BJ (cell line): ENCODE data around the gene MTO1. TPM values are rescaled to one million over a fixed set of nuclear protein-coding genes. Genes with fewer than 3 reads are reported as not detected.
"Not testable (repeated sequence)": the region's sequence is repeated elsewhere in the genome, so short reads cannot be mapped to it uniquely, and the experiment has no call there.

Source experiments
- CTCF ChIA-PET: fragments of 350-600 bp; formaldehyde crosslinking; extraction: SDS; loops from one replicate; lab custom pipeline; 2021; ENCODE audit warnings: antibody characterized with exemption, inconsistent platforms; lab: Yijun Ruan, JAX
- POLR2A ChIA-PET: fragments of 300-600 bp; sonication (Branson Sonifier 250); formaldehyde crosslinking; extraction: SDS; loops from one replicate; lab custom pipeline; 2021; ENCODE audit warnings: antibody characterized with exemption; lab: Charles Lee
- DNase-seq: peaks from one replicate; pipeline ENCODE4 v3.0.0-alpha.2; 2011; ENCODE audit warnings: low read depth
- H3K27me3 ChIP-seq: 2 replicates; pipeline ENCODE4 v1.6.0; 2011; ENCODE audit warnings: low read length; ENCODE audit not compliant: control insufficient read depth, insufficient read depth
- H3K36me3 ChIP-seq: 2 replicates; pipeline ENCODE4 v1.5.1; 2011; ENCODE audit warnings: low read length; ENCODE audit not compliant: control insufficient read depth, insufficient read depth
- H3K4me3 ChIP-seq: 2 replicates; pipeline ENCODE4 v1.5.1; 2011; ENCODE audit warnings: low read depth, mild to moderate bottlenecking, control low read depth, low read length
- CTCF ChIP-seq: IDR thresholded peaks from 2 replicates; pipeline ENCODE4 v1.5.1; 2011; ENCODE audit warnings: low read depth, mild to moderate bottlenecking, control low read depth, inconsistent platforms, low read length, moderate library complexity; ENCODE audit not compliant: insufficient read depth
- polyA plus RNA-seq: library from polyadenylated mRNA; depleted of rRNA; stranded (reverse); fragments of >200 nt; gene quantifications from 2 replicates; pipeline ENCODE4 v1.2.3, GENCODE V29; 2011

Gene MTO1
- polyA plus RNA-seq, 1 experiment, result 17.7 TPM

GRCh38 chr6:73538116-73538779, 76.7 kb downstream of the MTO1 start:
- Histone ChIP-seq H3K4me3 (no peak overlapping the region), H3K27me3 (no peaks in the 10 kb centered on the region), H3K36me3 (no peaks in the 10 kb centered on the region)
- no peak for DNase-seq
- CTCF ChIA-PET, result interaction anchor here (0.5 to 1.3 kb wide), 2 partner anchors 14 to 73 kb away, joined by 3 to 4 read pairs; no protein-coding TSS in a partner anchor
- TF ChIP-seq CTCF, result no peak
- POLR2A ChIA-PET, result no interaction called here

GRCh38 chr6:73542481-73542880, 80.9 kb downstream of the MTO1 start:
- H3K27me3 ChIP-seq, POLR2A ChIA-PET, H3K4me3 ChIP-seq, H3K36me3 ChIP-seq, DNase-seq: not testable (repeated sequence)
- CTCF ChIA-PET, result interaction anchor here (0.8 kb wide), 1 partner anchor 16 kb away, joined by 3 read pairs; no protein-coding TSS in a partner anchor

DNA sequence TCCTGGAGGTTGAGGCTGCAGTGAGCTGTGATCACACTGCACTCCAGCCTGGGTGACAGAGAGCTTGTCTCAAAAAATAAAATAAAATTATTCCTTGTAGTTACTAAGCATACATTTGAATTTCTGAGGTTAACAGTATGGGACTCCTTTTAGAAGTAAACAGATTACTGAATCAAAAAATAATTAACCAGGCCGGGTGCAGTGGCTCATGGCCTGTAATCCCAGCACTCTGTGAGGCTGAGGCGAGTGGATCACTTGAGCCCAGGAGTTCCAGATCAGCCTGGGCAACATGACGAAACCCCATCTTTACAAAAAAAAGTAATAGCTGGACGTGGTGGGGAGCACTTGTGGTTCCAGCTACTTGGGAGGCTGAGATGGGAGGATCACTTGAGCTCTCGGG, 81.4 kb downstream of the MTO1 start:
- no peak for TF ChIP-seq CTCF
- DNase-seq, result no peak
- H3K27me3 ChIP-seq, result no peaks in the 10 kb centered on the region
- H3K4me3 ChIP-seq, result no peak overlapping the region
- H3K36me3 ChIP-seq, result no peaks in the 10 kb centered on the region
- CTCF ChIA-PET, result interaction anchor here (0.8 kb wide), 1 partner anchor 16 kb away, joined by 3 read pairs; no protein-coding TSS in a partner anchor
- POLR2A ChIA-PET, result no interaction called here

DNA sequence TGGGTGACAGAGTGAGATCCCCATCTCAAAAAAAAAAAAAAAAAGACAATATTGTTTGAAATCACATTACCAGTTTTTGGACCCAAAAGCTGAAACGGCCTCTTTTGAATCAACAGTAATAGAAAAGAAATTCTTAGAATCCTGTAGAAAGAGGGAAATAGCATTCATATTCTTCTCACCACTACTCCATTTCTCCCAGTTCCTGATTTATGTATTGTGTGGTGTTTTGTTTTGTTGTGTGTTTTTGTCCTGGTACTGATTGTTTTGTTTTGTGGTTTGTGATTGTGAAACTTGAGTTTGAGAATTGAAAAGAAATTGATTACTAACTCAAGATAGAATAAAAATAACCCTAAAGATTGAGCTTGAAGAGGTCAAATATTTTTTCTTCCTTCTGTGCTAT, 85.5 kb downstream of the MTO1 start:
- ChIA-PET CTCF (interaction anchor here (0.9 to 1.2 kb wide), 2 partner anchors 17 to 95 kb away, joined by 3 read pairs; partner anchors contain the start of gene CGAS), POLR2A (no interaction called here)
- H3K27me3 ChIP-seq, result no peaks in the 10 kb centered on the region
- no peak for TF ChIP-seq CTCF
- no peaks in the 10 kb centered on the region for H3K36me3 ChIP-seq
- no peak overlapping the region for H3K4me3 ChIP-seq
- no peak for DNase-seq

DNA sequence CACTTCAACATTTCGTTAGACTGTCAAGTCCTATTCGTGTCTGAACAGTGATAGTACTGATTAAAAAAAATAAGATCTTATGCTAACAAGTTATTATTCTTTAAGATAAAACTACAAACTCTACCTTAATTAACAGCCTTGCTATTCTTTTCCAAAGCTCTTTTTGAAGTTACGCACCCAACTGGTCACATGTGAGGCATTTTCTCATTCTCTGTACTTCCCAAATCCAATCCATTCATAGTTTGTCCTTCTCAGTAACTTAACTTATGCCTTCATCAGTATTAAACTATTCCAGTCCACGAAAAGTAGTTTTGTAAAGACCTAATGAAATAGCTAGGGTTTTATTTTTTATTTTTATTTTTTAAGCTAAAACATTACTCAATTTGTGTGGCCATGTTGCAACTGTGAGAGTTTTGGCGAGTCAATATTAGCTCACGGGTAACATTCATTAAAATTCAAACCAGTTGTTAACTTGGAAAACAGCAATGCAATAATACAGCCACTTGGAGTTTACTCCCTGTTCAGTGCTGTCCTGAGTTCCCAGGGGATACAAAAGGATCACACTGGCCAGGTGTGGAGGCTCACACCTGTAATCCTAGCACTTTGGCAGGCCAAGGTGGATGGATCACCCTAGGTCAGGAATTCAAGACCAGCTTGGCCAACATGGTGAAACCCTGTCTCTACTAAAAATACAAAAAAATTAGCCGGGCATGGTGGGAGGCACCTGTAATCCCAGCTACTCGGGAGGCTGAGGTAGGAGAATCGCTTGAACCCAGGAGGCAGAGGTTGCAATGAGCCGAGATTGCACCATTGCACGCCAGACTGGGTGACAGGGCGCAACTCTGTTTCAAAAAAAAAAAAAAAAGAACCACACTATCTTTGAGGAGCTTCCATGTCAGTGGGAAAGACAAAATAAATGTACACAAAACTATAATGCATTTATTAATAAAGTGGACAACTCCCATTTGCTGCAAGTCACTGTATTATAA, 87.2 kb downstream of the MTO1 start:
- TF ChIP-seq CTCF, result no peak
- H3K4me3 ChIP-seq, result no peak overlapping the region
- ChIA-PET POLR2A (no interaction called here), CTCF (interaction anchor here (0.6 to 1.4 kb wide), 5 partner anchors 10 to 72 kb away, joined by 3 to 5 read pairs (median 4); partner anchors contain the start of gene EEF1A1)
- no peaks in the 10 kb centered on the region for H3K36me3 ChIP-seq
- no peak for DNase-seq
- no peaks in the 10 kb centered on the region for H3K27me3 ChIP-seq

DNA sequence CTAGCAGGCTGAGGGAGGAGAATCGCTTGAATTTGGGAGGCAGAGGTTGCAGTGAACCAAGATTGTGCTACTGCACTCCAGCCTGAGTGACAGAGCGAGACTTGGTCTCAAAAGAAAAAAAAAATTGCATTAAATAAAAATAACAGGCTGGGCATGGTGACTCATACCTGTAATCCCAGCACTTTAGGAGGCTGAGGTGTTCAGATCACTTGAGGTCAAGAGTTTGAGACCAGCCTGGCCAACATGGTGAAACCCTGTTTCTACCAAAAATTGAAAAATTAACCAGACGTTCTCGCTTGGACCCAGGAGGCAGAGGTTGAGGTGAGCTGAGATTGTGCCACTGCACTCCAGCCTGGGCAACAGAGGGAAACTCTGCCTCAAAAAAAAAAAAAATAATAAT, 89.6 kb downstream of the MTO1 start:
- CTCF ChIA-PET, H3K36me3 ChIP-seq, DNase-seq, H3K4me3 ChIP-seq, H3K27me3 ChIP-seq: not testable (repeated sequence)
- POLR2A ChIA-PET, result interaction anchor here (0.6 kb wide), 1 partner anchor 34 kb away, joined by 3 read pairs; no protein-coding TSS in a partner anchor

DNA sequence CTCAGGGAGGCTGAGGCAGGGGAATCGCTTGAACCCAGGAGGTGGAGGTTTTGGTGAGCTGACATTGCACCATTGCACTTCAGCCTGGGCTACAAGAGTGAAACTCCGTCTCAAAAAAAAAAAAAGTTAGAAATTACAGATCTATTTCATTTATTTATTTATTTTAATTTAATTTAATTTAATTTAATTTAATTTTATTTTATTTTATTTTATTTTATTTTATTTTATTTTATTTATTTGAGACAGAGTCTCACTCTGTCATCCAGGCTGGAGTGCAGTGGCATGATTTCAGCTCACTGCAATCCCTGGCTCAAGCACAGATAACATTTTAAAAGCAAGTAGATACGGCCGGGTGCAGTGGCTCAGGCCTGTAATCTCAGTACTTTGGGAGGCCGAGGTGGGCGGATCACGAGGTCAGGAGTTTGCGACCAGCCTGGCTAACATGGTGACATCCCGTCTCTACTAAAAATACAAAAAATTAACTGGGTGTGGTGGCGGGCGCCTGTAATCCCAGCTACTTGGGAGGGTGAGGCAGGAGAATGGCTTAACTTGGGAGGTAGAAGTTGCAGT, 93.9 kb downstream of the MTO1 start:
- H3K4me3 ChIP-seq, DNase-seq, POLR2A ChIA-PET, H3K27me3 ChIP-seq, H3K36me3 ChIP-seq: not testable (repeated sequence)
- CTCF ChIA-PET, result interaction anchor here (1.0 kb wide), 1 partner anchor 97 kb away, joined by 3 read pairs; no protein-coding TSS in a partner anchor
